Measurements from ENCODE around the gene ETFDH.
A peak's percentile ranks its signal among the peaks of the same experiment; 100 is the strongest.

Gene ETFDH

DNA sequence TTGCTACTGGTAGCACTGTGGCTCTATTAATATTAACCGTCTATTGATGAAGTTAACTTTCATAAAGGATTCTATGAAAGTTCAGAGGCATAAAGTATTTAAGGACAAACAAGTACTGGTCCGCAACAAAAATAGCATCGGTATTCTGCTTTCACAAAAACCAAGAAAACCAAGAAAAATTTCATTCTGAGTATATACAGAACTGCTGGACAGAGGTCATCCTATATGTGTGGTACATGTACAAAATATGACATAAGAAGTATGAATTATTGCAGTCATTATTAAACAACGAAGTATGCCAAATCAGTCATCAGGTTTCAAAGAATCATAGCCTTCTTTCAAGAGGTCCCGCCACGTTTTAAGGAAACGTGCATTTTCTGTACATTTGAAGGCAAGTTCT is 2.8 kb upstream of the ETFDH start:
- Histone ChIP-seq H3K27me3 (no peaks in the 10 kb centered on the region), H3K9me3 (no peaks in the 10 kb centered on the region), H3K36me3 (no peaks in the 10 kb centered on the region), H3K27ac (no peak overlapping the region), H3K4me1 (ENCODE audit: control insufficient read depth in 1 of 2, insufficient read depth in 1 of 2, low read depth in 1 of 2, low read length in 1 of 2) (peaks cover 37 to 40% of the 10 kb centered on the region in 2 experiments), H3K4me3 (ENCODE audit: low read depth in 1 of 2, low read length in 1 of 2) (no peak overlapping the region)
- TF ChIP-seq, protein P1, sequence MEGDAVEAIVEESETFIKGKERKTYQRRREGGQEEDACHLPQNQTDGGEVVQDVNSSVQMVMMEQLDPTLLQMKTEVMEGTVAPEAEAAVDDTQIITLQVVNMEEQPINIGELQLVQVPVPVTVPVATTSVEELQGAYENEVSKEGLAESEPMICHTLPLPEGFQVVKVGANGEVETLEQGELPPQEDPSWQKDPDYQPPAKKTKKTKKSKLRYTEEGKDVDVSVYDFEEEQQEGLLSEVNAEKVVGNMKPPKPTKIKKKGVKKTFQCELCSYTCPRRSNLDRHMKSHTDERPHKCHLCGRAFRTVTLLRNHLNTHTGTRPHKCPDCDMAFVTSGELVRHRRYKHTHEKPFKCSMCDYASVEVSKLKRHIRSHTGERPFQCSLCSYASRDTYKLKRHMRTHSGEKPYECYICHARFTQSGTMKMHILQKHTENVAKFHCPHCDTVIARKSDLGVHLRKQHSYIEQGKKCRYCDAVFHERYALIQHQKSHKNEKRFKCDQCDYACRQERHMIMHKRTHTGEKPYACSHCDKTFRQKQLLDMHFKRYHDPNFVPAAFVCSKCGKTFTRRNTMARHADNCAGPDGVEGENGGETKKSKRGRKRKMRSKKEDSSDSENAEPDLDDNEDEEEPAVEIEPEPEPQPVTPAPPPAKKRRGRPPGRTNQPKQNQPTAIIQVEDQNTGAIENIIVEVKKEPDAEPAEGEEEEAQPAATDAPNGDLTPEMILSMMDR (IDR thresholded peaks at IDR 0.05): no peak

DNA sequence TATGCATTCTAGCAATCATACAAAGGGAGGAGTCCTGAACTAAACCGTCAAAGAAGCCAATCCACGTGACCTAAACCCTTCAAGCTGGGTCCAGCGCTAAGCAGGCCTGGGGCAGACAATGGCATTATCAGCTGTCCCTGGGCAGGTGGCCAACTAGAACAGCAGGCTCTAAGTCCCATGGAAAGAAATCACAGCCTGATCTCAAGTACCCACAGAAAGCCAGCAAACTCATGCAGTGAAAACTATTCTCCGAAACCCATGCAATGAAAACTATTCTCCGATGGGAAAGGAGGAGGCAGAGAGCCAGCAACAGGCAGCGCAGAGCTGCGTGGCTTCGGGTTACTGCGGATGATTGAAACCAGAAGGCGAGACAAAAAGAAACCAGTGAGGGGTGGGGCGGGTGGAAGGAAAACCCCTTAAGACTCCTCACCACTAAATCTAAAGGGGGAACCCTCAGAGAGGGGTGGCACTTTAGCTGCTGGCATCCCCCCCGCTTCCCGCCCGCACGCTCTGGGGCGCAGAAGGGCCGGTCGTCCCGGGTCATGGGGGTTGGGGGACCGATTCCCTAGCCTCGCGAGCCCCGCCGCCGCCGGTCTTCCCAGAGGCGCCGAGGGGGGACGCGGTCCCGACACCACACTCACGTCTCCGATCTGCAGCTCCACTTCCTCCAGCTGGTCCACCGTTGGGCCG is 976 bp upstream of the ETFDH start:
- no peaks in the 10 kb centered on the region for H3K27me3 ChIP-seq
- TF ChIP-seq, protein P1 (IDR thresholded peaks at IDR 0.05): no peak

GRCh38 chr4:158671665-158671914 is 506 bp upstream of the ETFDH start, which contains the start of gene C4orf46:
Gene C4orf46 (minus strand): TSS chr4:158671887. CDS start chr4:158671801, 86 bp downstream.
- TF ChIP-seq, protein P1 (IDR thresholded peaks at IDR 0.05): no peak
- Histone ChIP-seq H3K9me3 (no peaks in the 10 kb centered on the region), H3K27ac (peak within 1 kb of the TSS; percentile 91), H3K27me3 (no peaks in the 10 kb centered on the region), H3K36me3 (no peaks in the 10 kb centered on the region), H3K4me3 (ENCODE audit: low read depth in 1 of 2, low read length in 1 of 2) (peak within 1 kb of the TSS; percentile 68 to 90), H3K4me1 (ENCODE audit: control insufficient read depth in 1 of 2, insufficient read depth in 1 of 2, low read depth in 1 of 2, low read length in 1 of 2) (peaks cover 33% of the 10 kb centered on the region in 2 experiments)

More for the DNA sequence above, 976 bp upstream of the ETFDH start:
- Histone ChIP-seq H3K4me1 (ENCODE audit: control insufficient read depth in 1 of 2, insufficient read depth in 1 of 2, low read depth in 1 of 2, low read length in 1 of 2) (peaks cover 33% of the 10 kb centered on the region in 2 experiments), H3K27ac (peak overlapping the region; percentile 91), H3K4me3 (ENCODE audit: low read depth in 1 of 2, low read length in 1 of 2) (peak overlapping the region; percentile 68 to 90), H3K9me3 (no peaks in the 10 kb centered on the region), H3K36me3 (no peaks in the 10 kb centered on the region)

DNA sequence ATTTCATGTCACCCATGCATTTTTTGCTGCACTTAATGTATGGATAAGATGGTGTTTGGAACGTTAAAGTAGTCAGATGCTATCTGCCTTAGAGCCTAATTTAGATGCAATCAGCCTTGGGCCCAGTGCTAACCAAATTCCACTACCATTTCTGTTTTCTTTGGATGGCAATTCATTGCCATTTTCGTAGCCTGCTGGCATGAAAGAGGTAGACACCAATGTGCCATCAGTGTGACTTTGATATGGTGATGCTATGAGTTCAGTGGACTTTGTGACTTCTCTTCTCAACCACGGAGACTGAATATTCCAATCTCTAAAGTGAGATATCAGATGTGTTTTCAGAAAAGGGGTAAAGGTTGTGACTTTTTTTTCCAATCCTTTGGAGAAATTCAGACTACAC is 1.5 kb downstream of the ETFDH start:
- no peaks in the 10 kb centered on the region for H3K27me3 ChIP-seq
- H3K4me1 ChIP-seq (ENCODE audit: control insufficient read depth in 1 of 2, insufficient read depth in 1 of 2, low read depth in 1 of 2, low read length in 1 of 2): peaks cover 19 to 20% of the 10 kb centered on the region in 2 experiments
- no peaks in the 10 kb centered on the region for H3K9me3 ChIP-seq
- H3K4me3 ChIP-seq (ENCODE audit: low read depth in 1 of 2, low read length in 1 of 2): no peak overlapping the region
- no peak overlapping the region for H3K27ac ChIP-seq
- H3K36me3 ChIP-seq: no peaks in the 10 kb centered on the region
- TF ChIP-seq, protein P1 (IDR thresholded peaks at IDR 0.05): no peak

DNA sequence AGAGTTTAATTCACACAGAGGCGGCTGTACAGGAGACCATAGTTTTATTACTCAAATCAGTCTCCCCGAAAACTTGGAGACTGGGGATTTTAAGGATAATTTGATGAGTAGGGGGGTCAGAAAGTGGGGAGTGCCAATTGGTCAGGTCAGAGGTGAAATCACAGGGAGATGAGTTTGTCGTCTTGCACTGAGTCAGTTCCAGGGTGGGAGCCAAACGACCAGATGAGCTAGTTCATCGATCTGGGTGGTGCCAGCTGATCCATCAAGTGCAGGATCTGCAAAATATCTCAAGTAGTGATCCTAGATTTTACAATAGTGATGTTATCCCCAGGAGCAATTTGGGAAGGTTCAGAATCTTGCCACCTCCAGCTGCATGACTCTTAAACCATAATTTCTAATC is 4.0 kb downstream of the ETFDH start:
- H3K4me3 ChIP-seq (ENCODE audit: low read depth in 1 of 2, low read length in 1 of 2): no peak overlapping the region

More for the DNA sequence above, 4.0 kb downstream of the ETFDH start:
- H3K4me1 ChIP-seq (ENCODE audit: control insufficient read depth in 1 of 2, insufficient read depth in 1 of 2, low read depth in 1 of 2, low read length in 1 of 2): peaks cover 14 to 15% of the 10 kb centered on the region in 2 experiments
- H3K27me3 ChIP-seq: no peaks in the 10 kb centered on the region
- H3K36me3 ChIP-seq: peaks cover 9% of the 10 kb centered on the region
- H3K9me3 ChIP-seq: no peaks in the 10 kb centered on the region
- no peak overlapping the region for H3K27ac ChIP-seq
- TF ChIP-seq, protein P1 (IDR thresholded peaks at IDR 0.05): no peak
